IPS DF 4.7 (cell line): ENCODE results near the gene MYO7A.

ENCODE experiments used
- DNase-seq: peaks from one replicate; pipeline ENCODE4 v3.0.0-alpha.2; 2013; ENCODE audit warnings: low spot score; ENCODE audit errors: extremely low read depth

MYO7A gene

DNA sequence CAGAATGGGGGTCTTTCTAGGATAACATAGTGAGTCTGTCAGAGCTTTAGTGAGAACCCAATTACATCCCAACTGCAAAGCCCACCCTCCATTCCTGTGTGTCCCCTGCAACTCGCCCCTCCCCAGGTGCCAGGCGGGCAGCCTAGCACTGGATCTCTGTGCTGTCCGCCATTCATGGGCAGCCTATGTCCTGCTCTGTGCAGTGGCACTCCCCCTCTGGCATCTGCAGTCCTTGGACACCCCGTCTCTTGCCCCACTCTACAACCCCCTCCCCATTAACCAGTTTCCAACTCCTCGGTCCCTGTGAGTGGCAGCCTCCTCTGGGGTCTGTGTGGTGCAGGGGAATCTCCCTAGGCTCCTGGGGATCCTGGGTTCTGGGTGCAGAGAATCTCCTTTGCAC lies 37.0 kb downstream of the MYO7A start:
- no peak for DNase-seq

DNA sequence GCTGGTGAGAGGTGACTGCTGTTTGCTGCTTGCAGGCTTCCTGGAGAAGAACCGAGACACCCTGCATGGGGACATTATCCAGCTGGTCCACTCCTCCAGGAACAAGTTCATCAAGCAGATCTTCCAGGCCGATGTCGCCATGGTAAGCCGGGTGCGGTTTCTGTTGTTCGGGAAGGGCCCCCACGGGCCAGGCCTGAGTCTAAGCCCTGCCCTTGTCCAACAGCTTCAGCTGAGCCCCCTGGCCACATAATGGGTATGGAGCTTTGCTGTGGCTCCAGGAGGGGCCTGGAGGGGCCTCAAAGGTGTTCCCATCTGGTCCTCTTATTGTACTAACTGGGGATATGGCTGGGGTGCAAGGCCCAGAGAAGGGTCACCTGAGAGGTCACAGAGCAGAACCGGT lies 38.0 kb downstream of the MYO7A start:
- DNase-seq: no peak

DNA sequence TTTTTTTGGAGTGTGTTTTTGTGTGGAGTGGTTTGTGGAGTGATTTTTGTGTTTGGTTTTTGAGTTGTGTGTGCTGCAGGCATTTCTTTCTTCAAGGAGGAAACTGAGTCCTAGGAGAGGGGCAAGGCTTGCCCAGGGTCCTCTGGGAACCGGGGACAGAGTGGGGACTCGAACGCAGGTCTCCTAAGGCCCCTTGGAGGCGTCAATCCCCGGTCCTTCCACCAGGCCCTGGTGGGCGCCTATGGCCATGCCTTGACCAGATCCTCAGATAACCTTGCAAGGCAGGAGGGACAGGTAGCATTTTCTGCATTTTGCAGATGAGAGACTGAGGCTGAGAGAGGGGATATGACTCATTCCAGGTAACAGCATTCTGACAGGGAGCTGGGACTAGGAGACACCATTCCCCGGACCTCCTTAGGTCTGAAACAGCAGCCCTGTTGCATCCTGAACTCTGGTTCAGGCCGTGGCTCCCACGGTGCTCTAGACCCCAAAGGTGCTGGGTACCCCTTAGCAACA lies 39.1 kb downstream of the MYO7A start:
- DNase-seq: no peak

DNA sequence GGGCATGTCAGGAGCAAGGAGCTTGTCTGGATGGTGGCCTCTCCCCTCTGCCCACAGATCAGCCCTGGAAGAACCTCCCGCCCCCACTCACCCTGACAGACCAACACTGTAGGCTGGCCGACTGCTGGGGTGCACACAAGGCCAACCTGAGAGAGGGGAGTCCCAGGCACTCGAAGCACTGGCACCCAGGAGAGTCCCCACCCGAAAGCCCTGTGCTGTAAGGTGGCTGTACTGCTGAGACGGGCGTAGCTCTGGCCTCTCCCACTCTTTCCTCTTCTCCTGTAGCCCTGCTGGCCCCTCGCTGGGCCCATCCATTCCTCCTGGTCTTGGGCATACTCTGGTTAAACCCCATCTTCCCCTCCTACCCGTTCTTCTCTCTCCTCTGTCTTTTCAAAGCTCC lies 39.7 kb downstream of the MYO7A start:
- DNase-seq: no peak

DNA sequence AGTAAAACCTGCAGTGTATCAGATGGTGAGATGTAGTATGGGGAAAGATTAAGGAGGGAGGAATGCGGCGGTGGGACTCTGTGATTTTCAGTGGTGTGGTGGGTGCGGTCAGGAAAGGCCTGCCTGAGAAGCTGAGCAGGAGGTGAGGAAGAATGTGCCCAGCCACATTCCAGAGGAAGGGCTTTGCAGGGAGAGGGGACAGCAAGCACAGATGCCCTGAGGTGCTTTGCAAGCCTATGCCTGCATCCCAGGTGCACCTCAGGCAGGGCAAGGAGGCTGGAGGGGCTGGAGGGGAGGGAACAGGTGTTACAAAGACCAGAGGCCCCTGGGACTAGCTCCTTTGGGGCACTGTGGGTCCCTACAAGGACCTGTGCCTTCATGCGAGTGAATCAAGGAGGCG lies 42.1 kb downstream of the MYO7A start:
- DNase-seq: no peak

DNA sequence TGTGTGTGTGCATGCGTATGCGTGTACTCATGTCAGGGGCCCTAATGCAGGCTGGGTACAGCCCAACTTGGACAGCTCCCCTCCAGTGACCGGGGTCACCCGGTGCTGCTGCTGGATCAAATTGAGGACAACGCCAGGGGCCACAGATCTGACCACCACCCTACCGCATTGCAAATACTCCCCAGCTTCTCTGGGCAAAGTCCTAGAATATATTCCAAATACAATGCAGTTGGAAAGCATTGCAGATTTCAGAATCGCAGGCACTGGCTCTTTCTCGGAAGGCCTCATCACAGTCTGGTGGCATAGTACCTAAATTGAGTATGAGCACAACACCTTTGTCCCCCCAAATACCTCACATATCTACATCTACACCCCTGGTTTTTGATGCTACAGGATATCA lies 43.2 kb downstream of the MYO7A start:
- no peak for DNase-seq

DNA sequence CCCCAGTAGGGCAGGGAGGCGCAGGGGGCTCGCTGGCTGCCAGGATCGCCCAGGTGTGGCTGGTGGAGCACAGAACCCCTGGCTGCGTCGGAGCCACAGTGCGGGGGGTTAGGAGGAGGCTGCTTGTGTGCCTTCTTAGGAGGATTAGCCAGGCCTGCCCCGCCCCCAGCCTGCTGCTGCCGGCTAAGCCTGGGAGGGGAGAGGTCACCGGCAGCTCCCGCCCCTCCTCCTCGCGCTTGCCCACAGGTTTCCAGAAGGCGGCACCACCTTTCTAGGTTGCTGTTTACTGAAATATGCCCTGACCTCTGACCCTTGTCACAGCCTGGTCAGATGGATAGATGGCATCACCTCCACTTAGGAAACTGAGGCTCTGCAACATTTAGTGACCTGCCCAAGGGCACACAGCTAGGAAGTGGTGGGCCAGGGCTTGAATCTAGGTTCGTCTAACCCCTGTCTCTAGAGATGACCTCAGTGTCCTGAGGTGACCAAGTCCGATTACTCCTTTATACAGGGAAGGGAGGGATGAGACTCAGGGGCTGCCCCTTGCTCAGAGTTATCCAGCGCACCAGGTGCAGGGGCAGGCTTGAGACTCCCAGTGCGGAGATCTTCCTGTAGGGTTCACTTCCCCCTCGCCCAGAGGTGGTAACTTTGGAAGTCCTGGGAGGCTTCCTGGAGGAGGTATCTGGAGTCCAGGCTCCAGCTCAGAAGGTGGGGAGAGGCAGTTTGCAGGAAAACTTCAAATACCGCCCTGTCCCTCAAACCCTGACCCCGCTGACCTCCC lies 44.0 kb downstream of the MYO7A start:
- no peak for DNase-seq

DNA sequence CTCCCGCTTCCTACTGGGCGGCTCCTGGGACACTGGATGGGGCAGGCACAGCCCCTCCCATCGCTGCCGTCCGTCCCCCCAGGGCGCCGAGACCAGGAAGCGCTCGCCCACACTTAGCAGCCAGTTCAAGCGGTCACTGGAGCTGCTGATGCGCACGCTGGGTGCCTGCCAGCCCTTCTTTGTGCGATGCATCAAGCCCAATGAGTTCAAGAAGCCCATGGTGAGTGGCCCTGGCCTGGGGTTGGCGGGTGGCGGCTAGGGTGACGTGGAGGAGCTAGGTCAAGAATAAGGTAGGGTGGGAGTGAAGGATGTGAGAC lies 44.6 kb downstream of the MYO7A start:
- DNase-seq: no peak

DNA sequence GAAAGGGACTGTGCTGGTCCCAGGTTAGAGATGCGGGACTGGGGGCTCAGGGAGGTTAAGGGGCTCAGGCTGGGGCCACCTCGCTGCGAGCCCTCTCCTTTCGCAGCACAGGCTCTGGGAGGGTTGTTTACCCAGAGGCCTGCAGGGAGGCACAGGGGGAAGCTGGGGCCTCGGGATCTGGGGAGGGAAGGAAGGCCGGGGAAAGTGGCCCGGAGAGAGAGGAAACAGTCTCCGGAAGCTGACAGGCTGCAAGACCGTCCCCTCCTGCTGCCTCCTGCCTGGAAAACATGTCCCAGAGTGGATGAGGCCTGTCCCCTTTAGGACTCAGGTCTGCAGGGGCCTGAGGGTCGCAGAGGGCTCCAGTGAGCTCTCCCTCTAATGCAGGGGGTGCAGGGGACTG lies 45.4 kb downstream of the MYO7A start:
- no peak for DNase-seq

DNA sequence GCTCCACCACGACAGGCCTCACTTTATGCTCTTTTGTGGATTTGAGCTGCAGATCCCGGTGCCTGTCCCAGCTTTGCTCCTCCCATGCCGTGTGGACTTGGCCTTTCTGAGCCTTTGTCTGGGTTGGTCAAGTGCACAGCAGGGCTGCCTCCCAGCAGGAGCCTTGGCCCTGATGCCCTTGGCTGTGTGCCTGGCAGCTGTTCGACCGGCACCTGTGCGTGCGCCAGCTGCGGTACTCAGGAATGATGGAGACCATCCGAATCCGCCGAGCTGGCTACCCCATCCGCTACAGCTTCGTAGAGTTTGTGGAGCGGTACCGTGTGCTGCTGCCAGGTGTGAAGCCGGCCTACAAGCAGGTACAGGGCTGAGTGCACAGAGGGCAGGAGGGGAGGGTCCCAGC lies 46.5 kb downstream of the MYO7A start:
- DNase-seq: no peak

DNA sequence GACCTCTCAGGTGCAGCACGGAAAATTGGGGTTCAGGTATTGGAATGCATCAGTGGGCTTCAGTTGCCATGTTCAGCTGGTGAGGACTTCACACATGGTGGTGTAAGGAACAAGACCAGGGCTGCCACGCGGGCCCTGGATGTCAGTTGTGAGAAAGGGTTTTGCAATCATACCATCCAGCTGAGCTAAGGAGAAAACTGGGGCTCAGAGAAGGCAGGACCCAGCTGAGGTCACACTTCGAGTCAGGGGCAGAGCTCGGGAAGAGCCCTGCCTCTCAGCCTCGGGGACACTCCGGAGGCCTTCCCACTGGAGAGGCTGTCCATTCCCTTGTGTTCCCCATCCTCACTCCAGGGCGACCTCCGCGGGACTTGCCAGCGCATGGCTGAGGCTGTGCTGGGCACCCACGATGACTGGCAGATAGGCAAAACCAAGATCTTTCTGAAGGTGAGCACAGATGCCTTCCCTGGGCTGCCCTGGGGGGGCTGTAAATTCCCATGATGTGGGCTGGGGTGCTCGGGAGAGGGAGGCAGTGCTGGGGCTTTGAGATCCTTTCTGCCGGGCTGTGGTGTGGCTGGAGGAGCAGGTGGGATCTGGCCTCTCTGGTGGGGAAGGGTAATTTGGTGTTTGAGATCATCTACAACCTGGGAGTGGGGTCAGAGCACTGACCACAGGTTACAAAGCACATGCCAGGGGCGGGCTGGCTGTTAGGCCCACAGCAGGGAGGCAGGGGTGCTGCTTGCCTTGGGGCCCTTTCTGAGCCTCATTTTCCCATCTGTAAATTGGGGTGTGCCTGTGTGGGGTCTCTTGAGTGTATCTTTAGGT lies 47.2 kb downstream of the MYO7A start:
- DNase-seq: no peak

DNA sequence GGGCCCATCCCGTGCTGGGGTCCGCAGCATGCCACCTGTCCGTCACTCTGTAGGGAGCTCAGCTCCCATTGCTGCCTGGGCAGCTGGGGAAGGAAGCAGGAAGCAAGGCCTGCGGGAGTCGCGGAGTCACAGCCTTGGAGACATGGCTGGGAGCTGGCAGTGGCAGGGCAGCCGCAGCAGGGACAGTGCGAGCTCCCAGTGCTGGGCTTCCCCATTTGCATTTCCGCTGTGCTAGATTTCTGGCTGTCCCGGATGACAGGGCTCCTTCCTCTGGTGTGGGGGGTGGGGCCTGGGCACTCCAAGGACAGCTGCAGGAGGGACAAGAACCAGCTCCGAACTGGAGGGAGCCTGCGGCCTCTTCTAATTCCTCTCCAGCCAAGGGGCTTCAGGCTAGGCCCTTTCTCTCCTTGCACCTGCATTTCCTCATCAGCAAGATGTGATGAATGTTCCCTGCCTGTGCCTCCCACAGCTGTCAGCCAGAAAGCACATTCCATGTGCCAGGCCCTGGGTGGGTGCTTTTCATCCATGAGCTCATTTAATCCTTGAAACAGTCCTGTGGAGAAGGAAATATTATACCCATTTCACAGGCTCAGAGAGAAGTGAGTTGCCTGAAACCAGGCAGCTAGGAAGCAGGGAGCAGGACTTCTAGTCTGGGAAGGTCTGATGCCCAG lies 48.0 kb downstream of the MYO7A start:
- no peak for DNase-seq

DNA sequence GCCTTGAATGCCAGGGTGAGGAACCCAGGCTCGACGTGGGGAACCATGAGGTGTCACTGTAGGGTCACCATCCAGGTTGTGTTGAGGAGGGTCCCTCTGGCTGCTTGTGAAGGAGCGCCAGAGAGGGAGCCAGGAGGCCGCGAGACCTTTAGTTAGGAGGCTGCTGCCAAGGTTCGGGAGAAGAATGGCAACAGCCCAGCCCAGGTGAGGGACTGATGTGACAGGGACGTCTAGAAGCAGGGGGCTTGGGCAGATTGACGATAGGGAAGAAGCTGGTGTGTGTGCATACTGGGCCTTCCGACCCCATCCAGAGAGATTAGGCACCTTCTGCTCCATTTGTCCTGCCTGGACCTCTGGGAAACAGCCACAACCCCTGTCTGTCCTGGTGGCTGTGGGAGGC lies 49.0 kb downstream of the MYO7A start:
- DNase-seq: no peak

DNA sequence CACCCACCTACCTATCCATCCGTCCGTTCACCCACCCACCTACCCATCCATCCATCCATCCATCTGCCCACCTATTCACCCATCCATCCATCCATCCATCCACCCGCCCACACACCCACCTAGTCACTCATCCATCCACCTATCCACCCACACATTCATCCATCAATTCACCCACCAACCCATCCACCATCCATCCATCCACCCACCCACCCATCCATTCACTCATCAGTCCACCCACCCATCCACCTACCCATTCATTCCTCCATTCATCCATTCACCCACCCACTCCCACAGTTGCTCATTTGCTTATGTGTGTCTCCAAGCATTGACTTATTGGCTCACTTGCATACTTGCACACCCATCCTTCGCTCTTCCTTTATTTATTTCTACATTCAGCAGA lies 50.1 kb downstream of the MYO7A start:
- DNase-seq: no peak

DNA sequence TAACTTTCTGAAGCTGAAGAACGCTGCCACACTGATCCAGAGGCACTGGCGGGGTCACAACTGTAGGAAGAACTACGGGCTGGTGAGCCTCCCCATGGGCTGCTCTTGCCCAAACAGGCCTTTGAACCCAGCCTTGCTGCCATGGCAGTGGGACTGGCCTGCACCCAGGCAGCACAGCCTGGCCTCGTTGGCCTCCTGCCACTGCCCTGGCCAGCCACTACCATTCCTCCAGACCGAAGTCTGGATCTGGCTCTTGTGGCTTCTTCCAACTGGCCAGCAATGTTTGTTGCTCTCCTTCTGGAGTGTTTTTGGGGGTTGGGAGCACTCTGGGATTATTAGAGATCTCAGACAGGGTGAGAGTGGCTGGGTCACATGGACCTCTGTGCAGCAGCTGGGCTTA lies 51.0 kb downstream of the MYO7A start:
- no peak for DNase-seq

DNA sequence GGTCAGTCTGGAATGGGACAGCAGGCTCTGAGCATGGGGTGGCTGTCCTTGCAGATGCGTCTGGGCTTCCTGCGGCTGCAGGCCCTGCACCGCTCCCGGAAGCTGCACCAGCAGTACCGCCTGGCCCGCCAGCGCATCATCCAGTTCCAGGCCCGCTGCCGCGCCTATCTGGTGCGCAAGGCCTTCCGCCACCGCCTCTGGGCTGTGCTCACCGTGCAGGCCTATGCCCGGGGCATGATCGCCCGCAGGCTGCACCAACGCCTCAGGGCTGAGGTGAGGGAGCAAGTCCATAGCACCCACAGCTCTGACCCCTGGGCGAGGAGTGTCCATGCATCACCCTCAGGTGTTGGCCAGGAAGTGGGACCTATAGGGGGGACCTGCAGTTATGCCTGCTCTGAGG lies 51.6 kb downstream of the MYO7A start:
- DNase-seq: no peak

DNA sequence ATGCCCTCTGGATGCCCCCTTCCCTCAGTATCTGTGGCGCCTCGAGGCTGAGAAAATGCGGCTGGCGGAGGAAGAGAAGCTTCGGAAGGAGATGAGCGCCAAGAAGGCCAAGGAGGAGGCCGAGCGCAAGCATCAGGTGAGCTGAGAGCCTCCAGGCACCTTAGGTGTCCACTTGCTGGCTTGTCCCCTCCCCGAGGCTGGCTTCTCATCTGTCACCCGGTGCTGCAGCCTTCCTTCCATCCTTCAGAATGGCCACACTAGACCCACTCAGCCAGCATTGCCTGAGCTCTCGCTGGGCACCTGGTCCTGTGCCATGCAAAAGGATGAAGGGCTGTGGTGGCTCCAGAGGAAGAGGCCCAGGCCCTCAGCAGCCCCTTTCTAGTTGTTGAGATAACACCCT lies 52.3 kb downstream of the MYO7A start:
- DNase-seq: no peak

DNA sequence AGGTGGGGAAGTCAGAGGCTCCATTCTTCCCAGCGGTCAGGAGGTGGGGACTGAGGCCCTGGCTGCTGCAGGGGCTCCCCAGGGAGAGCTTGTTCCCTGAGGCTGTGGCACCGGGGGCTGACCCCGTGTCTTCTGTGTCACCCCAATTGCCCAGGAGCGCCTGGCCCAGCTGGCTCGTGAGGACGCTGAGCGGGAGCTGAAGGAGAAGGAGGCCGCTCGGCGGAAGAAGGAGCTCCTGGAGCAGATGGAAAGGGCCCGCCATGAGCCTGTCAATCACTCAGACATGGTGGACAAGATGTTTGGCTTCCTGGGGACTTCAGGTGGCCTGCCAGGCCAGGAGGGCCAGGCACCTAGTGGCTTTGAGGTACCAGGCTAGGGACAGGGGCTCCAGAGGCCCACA lies 53.2 kb downstream of the MYO7A start:
- DNase-seq: no peak

DNA sequence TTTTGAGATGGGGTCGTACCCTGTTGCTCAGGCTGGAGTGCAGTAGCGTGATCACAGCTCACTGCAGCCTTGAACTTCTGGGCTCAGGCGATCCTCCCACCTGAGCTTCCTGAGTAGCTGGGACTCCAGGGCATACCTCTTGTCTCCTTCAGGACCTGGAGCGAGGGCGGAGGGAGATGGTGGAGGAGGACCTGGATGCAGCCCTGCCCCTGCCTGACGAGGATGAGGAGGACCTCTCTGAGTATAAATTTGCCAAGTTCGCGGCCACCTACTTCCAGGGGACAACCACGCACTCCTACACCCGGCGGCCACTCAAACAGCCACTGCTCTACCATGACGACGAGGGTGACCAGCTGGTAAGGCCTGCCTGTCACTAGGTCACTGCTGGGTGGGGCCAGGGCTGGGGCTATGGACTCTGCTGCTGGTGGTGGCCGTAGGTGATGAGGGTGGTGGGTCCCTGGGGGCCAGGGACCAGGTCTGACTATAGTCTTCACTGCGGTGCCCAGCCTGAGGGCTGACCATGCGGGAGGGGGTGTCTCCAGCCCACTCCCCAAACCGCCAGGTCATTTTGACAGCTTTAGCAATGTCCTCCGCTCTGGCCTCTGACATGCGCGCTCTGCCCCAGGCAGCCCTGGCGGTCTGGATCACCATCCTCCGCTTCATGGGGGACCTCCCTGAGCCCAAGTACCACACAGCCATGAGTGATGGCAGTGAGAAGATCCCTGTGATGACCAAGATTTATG lies 53.9 kb downstream of the MYO7A start:
- DNase-seq: no peak

DNA sequence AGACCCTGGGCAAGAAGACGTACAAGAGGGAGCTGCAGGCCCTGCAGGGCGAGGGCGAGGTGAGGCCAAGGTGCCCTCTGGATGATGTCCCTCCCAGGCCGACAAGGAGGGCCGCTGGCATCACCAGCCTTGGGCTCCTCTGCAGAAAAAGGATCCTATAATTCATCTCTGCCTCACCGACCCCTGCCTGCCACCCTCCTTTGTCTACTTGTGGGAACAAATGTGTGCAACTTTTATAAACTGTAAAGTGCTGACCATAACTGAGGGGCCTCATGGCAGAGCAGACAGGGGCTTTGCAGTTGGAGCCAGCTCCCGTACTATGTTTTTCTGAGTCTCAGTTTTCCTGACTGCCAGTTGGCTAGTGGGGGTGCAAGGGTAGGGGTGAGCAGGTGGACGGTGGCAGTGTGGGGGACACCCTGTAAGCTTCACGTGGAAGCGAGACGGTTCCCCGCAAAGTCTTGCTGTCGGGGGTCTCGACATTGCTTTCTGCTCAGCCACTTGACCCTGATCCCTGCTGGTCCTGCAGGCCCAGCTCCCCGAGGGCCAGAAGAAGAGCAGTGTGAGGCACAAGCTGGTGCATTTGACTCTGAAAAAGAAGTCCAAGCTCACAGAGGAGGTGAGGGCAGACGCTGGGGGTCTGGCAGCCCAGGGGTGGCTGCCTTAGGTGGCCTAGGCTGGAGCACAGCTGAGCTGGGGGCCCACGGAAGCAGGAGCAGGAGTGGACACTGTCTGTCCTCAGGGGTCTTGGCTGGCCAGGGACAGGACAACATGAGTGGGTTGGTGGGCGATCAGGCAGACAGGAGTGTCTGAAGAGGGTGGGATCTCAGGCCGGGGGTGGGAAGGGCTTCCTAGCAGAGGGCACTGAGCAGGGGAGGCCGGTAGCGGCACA lies 54.7 kb downstream of the MYO7A start:
- DNase-seq: no peak
